ENCODE data around the gene SLC34A1. TPM values are rescaled to one million over a fixed set of nuclear protein-coding genes. Genes with fewer than 3 reads are reported as not detected.
A peak's percentile ranks its signal among the peaks of the same experiment; 100 is the strongest.

The SLC34A1 gene
- total RNA-seq, 4 donors from 2014 or later: 0.12 TPM; not detected in 3

DNA sequence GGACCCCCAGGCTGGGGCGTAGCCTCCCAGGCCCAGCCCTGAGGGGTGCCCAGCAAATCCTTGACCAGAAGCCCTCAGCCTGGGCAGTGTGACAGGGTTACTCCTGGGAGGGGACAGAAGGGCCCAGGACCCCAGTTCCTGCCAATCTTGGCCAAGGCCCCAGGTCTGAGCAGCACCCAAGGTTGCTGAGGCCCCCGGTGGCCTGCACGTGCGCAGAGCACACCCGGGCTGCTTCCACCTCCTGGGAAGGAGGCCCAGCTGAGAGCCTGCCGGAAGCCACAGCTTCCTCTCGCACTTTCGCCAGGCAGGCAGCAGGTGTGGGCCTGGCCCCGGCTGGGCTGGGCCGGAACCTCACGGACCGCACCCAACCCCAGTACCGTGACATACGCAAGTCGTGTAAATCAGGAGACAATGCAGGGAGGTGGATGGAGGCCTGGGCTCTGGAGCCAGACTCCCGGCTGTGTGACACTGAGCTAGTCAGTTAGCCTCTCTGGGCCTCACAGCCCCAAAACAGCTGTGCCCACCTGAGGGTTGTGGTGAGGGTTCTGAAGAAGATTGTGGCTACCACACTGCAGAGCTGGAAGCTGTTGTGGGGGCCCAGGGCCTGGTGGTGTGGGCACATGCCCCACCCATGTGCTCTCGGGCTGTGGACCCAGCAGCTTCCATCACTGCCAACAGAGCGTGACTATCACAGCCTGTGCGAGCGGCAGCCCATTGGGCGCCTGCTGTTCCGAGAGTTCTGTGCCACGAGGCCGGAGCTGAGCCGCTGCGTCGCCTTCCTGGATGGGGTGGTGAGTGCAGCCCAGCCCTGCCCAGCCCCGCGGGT lies 47.3 kb downstream of the SLC34A1 start:
- no peak for TF ChIP-seq POLR2AphosphoS5 (IDR thresholded peaks at IDR 0.05)
- no peak for TF ChIP-seq EP300 (IDR thresholded peaks at IDR 0.05)
- TF ChIP-seq POLR2A (IDR thresholded peaks at IDR 0.05): no peak
- TF ChIP-seq, protein P1, sequence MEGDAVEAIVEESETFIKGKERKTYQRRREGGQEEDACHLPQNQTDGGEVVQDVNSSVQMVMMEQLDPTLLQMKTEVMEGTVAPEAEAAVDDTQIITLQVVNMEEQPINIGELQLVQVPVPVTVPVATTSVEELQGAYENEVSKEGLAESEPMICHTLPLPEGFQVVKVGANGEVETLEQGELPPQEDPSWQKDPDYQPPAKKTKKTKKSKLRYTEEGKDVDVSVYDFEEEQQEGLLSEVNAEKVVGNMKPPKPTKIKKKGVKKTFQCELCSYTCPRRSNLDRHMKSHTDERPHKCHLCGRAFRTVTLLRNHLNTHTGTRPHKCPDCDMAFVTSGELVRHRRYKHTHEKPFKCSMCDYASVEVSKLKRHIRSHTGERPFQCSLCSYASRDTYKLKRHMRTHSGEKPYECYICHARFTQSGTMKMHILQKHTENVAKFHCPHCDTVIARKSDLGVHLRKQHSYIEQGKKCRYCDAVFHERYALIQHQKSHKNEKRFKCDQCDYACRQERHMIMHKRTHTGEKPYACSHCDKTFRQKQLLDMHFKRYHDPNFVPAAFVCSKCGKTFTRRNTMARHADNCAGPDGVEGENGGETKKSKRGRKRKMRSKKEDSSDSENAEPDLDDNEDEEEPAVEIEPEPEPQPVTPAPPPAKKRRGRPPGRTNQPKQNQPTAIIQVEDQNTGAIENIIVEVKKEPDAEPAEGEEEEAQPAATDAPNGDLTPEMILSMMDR (IDR thresholded peaks at IDR 0.05): no peak
- WGBS, 2 donors (ENCODE audit: low coverage in 1 of 2): 80% methylated on average over 1 of the region's 29 CpGs; no CpG with 5 or more reads in 1 of the 2 donors
- Histone ChIP-seq H3K9me3 (no peaks in the 10 kb centered on the region), H3K27me3 (no peaks in the 10 kb centered on the region), H3K4me1 (peaks cover 0 to 61% (median 14%) of the 10 kb centered on the region in 3 donors), H3K4me3 (no peak overlapping the region), H3K27ac (peak overlapping the region in 3 of 4 donors; percentile 6 to 35 (median 17)), H3K36me3 (peaks cover 0 to 67% of the 10 kb centered on the region in 2 donors)
- ATAC-seq: no peak

DNA sequence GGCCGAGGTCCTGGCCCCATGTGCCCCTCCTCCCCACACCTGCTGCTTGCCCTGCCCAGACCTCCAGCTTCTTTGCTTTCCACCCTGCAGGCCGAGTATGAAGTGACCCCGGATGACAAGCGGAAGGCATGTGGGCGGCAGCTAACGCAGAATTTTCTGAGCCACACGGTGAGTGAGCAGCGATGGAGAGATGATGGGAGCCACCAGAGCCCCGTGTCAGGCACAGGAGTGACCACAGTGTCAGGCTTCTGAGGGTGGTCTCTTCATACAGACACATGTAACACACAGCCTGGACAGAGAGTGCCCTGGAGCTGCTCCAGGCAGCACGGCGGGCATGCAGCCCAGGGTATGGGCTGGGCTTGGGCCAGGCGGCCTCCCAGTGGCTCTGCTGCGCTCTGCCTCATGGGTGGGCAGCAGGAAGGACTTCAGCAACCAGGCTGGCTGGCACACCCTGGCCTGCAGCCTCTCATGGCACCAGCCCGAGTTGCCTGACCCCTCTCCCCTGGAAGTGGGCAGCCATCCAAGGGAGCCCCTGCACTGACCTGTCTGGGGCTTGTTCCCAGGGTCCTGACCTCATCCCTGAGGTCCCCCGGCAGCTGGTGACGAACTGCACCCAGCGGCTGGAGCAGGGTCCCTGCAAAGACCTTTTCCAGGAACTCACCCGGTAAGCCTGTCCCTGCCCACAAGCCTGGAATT lies 48.1 kb downstream of the SLC34A1 start:
- Histone ChIP-seq H3K27me3 (no peaks in the 10 kb centered on the region), H3K4me3 (no peak overlapping the region), H3K4me1 (peaks cover 0 to 56% (median 12%) of the 10 kb centered on the region in 3 donors), H3K27ac (peak overlapping the region in 2 of 4 donors; percentile 17 to 35), H3K9me3 (no peaks in the 10 kb centered on the region), H3K36me3 (peaks cover 0 to 74% of the 10 kb centered on the region in 2 donors)
- WGBS, 2 donors (ENCODE audit: low coverage in 1 of 2): no CpG with 5 or more reads among the region's 18 CpGs
- TF ChIP-seq POLR2A (IDR thresholded peaks at IDR 0.05) (no peak), POLR2AphosphoS5 (IDR thresholded peaks at IDR 0.05) (no peak), EP300 (IDR thresholded peaks at IDR 0.05) (no peak)
- TF ChIP-seq, protein P1 (IDR thresholded peaks at IDR 0.05): no peak
- ATAC-seq: no peak

DNA sequence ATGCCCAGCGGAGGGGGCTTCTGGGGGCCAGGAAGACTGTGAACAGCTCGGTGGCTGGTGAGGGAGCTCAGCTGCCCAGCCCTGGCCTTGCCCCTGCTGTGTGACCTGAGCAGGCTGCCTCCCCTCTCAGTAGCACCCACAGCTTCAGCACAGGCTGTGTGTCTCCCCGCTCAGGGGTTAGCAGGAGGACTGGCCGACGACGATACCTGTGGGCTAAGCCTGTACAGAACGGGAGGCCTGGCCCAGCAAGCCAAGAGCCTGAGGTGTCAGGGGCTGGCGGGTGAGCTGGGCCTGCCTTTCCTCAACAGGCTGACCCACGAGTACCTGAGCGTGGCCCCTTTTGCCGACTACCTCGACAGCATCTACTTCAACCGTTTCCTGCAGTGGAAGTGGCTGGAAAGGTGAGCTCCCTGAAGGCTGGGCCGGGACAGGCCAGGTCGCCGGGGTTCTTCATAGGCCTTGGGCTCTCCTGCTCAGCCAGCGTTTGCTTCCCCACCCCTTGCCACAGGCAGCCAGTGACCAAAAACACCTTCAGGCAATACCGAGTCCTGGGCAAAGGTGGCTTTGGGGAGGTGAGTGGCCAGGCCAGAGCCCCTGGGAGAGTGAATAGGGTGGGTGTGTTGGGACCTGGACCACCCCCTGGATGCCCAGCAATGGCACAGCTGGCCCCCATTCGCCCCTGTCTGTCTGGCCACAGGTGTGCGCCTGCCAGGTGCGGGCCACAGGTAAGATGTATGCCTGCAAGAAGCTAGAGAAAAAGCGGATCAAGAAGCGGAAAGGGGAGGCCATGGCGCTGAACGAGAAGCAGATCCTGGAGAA lies 48.8 kb downstream of the SLC34A1 start:
- Histone ChIP-seq H3K4me1 (peaks cover 0 to 48% (median 4%) of the 10 kb centered on the region in 3 donors), H3K27ac (no peak overlapping the region)
- WGBS, 2 donors (ENCODE audit: low coverage in 1 of 2): 98% methylated on average over 8 of the region's 25 CpGs; no CpG with 5 or more reads in 1 of the 2 donors

DNA sequence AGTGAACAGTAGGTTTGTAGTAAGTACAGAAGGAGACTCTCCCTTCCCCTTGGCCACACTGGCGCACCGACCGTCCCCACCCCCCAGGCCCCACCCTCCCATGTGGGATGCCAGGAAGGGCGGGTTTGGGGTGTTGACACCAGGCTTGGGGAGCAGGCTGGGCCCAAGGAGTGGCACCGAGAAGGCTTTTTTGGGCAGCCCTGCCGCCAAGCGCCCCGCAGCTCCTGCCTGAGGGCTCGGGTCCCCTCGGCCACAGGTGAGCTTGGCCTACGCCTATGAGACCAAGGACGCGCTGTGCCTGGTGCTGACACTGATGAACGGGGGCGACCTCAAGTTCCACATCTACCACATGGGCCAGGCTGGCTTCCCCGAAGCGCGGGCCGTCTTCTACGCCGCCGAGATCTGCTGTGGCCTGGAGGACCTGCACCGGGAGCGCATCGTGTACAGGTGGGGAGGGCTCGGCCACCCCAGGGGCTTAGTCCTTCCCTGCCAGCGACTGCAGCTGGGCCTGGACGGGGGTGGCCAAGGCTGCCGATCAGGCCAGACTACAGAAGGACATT lies 49.5 kb downstream of the SLC34A1 start:
- TF ChIP-seq, protein P1 (IDR thresholded peaks at IDR 0.05): no peak
- no peak for TF ChIP-seq POLR2A (IDR thresholded peaks at IDR 0.05)
- no peak for TF ChIP-seq EP300 (IDR thresholded peaks at IDR 0.05)
- no peak for TF ChIP-seq POLR2AphosphoS5 (IDR thresholded peaks at IDR 0.05)
- whole genome bisulfite sequencing, 2 donors (ENCODE audit: low coverage in 1 of 2): no CpG with 5 or more reads among the region's 29 CpGs
- Histone ChIP-seq H3K36me3 (peaks cover 0 to 89% of the 10 kb centered on the region in 2 donors), H3K27ac (no peak overlapping the region), H3K4me3 (no peak overlapping the region), H3K4me1 (peaks cover 0 to 41% (median 0%) of the 10 kb centered on the region in 3 donors), H3K27me3 (no peaks in the 10 kb centered on the region), H3K9me3 (no peaks in the 10 kb centered on the region)
- no peak for ATAC-seq

More for the DNA sequence above, 48.8 kb downstream of the SLC34A1 start:
- ATAC-seq: no peak
- TF ChIP-seq POLR2AphosphoS5 (IDR thresholded peaks at IDR 0.05) (no peak), POLR2A (IDR thresholded peaks at IDR 0.05) (no peak), EP300 (IDR thresholded peaks at IDR 0.05) (no peak)
- TF ChIP-seq, protein P1 (IDR thresholded peaks at IDR 0.05): no peak
- no peaks in the 10 kb centered on the region for H3K27me3 ChIP-seq
- peaks cover 0 to 82% of the 10 kb centered on the region in 2 donors for H3K36me3 ChIP-seq
- H3K9me3 ChIP-seq: no peaks in the 10 kb centered on the region
- H3K4me3 ChIP-seq: no peak overlapping the region

Measured in gastroesophageal sphincter (tissue), 4 donors.